Activated naive CD4-positive, alpha-beta T cell treated with anti-CD3 and anti-CD28 coated beads, Interleukin-2, amount 50 U/mL, for 24 hours (primary cell): ENCODE measurements around the gene ZNF717.
"Not testable (repeated sequence)": the region's sequence is repeated elsewhere in the genome, so short reads cannot be mapped to it uniquely, and the experiment has no call there.

Source experiments
- H3K27ac Mint-ChIP-seq: one replicate; pipeline ENCODE4 v1.8.0; 2021; ENCODE audit warnings: mild to moderate bottlenecking, mixed read lengths
- H3K27me3 Mint-ChIP-seq: one replicate; pipeline ENCODE4 v1.8.0; 2021; ENCODE audit warnings: mixed read lengths
- H3K36me3 Mint-ChIP-seq: one replicate; pipeline ENCODE4 v1.8.0; 2021; ENCODE audit warnings: mixed read lengths
- H3K4me1 Mint-ChIP-seq: one replicate; pipeline ENCODE4 v1.8.0; 2021; ENCODE audit warnings: mixed read lengths
- H3K4me3 Mint-ChIP-seq: one replicate; pipeline ENCODE4 v1.8.0; 2021; ENCODE audit warnings: mild to moderate bottlenecking, mixed read lengths
- H3K9me3 Mint-ChIP-seq: one replicate; pipeline ENCODE4 v1.8.0; 2021; ENCODE audit warnings: mixed read lengths

The ZNF717 gene

DNA sequence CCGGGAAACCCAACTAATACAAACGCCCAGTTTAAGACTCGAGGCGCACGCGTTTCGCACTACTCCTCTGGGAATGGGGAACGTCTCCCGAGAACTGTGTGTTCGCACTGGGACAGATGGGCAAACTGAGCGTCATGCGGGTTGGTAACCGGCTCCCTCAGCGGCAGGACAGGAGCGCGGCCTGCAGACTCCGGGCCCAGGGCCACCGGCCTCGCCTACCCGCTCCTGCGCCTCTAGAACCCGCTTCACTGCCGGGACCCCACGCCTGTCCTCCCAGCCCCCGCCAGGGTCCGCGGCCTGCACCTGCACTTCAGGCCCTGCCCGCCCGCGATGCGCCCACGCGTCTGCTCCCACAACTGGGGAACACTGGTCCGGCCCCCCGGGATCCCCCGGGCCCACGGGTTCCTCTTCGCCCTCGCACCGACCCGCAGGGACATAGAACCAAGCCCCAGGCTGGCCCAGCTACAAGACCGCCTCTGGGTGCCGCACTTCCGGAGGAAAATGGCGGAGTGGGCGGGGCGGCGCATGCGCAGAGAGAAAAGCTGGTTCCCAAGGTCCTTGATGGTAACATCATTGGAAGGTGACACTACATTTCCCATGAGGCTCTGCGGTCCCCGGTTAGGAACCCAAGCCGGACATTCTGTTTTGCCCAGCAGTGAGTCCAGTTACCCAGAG, at the start of gene ZNF717:
TSS of gene ZNF717 (minus strand) at position 469 of the 675 bp plus-strand sequence. CDS start 2,187 bp downstream, outside the sequence.
- H3K27me3 Mint-ChIP-seq: not testable (repeated sequence)
- H3K9me3 Mint-ChIP-seq: peaks cover 22% of the 10 kb centered on the region
- peaks cover 15% of the 10 kb centered on the region for H3K4me1 Mint-ChIP-seq
- peak within 1 kb of the TSS; percentile 95 for H3K27ac Mint-ChIP-seq
- H3K36me3 Mint-ChIP-seq: peaks cover 25% of the 10 kb centered on the region
- H3K4me3 Mint-ChIP-seq: peak within 1 kb of the TSS; percentile 91

GRCh38 chr3:75831076-75831475, 45.7 kb upstream of the ZNF717 start:
- not testable (repeated sequence) for H3K36me3 Mint-ChIP-seq, H3K4me3 Mint-ChIP-seq

GRCh38 chr3:75818019-75818418, 32.7 kb upstream of the ZNF717 start:
- H3K27me3 Mint-ChIP-seq, H3K4me3 Mint-ChIP-seq, H3K36me3 Mint-ChIP-seq, H3K27ac Mint-ChIP-seq, H3K4me1 Mint-ChIP-seq: not testable (repeated sequence)
- H3K9me3 Mint-ChIP-seq: peaks cover 19% of the 10 kb centered on the region

More at GRCh38 chr3:75831076-75831475, 45.7 kb upstream of the ZNF717 start:
- not testable (repeated sequence) for H3K27ac Mint-ChIP-seq, H3K4me1 Mint-ChIP-seq, H3K27me3 Mint-ChIP-seq
- H3K9me3 Mint-ChIP-seq: peaks cover 21% of the 10 kb centered on the region

DNA sequence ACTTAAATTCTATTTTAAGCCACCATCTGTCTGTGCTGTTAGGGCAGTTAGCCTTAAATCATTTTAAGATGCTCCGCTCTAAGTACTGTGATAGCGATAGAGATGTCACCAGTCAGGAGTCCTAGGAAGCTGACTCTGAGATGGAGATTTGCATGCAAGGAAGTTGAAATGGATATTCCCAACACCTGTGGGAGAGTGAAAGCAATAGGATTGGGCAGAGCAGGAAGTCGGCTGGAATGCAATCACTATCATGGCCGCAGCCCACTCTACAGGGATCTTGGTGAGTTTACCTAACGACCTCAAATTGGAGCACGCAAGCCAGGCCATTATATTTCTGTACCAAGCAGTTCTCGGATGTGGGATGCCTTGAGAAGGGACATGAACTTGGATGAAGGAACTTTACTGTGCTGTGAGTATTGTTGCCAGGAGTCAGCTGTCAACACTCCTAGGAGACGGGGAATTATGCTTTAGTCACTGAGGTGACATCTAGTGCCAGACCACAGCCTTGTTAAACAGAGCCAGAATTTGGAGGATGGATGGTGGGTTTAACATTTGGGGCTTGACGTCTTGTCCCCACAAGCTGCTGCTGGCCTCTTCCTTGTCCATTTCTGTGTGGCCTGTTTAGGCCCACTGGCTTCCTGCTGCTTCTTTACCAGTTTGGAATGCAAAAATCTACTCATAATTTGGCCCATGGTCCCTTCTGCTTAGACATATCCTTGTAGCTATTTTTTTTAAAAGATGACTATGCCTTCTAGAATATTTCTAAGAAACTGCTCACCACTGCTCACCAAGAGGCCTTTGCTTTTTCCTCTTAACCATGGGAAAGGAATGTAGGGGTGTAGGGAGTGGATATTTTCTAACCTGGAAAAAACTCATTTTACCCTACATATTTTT, 31.2 kb upstream of the ZNF717 start:
- H3K27me3 Mint-ChIP-seq, H3K4me1 Mint-ChIP-seq, H3K36me3 Mint-ChIP-seq, H3K27ac Mint-ChIP-seq, H3K4me3 Mint-ChIP-seq: not testable (repeated sequence)
- H3K9me3 Mint-ChIP-seq: peaks cover 17% of the 10 kb centered on the region

GRCh38 chr3:75814797-75815196, 29.4 kb upstream of the ZNF717 start:
- Mint-ChIP-seq H3K9me3 (peaks cover 17% of the 10 kb centered on the region), H3K4me3 (no peak overlapping the region), H3K27me3 (peaks cover 1% of the 10 kb centered on the region), H3K27ac (no peak overlapping the region), H3K36me3 (no peaks in the 10 kb centered on the region), H3K4me1 (no peaks in the 10 kb centered on the region)

GRCh38 chr3:75782506-75782905, 2.8 kb downstream of the ZNF717 start:
- peaks cover 45% of the 10 kb centered on the region for H3K36me3 Mint-ChIP-seq
- no peak overlapping the region for H3K4me3 Mint-ChIP-seq
- no peaks in the 10 kb centered on the region for H3K27me3 Mint-ChIP-seq
- peaks cover 15% of the 10 kb centered on the region for H3K4me1 Mint-ChIP-seq
- no peak overlapping the region for H3K27ac Mint-ChIP-seq
- peaks cover 6% of the 10 kb centered on the region for H3K9me3 Mint-ChIP-seq

- no peak overlapping the region for H3K4me3 Mint-ChIP-seq
- peaks cover 53% of the 10 kb centered on the region for H3K36me3 Mint-ChIP-seq
- peaks cover 13% of the 10 kb centered on the region for H3K4me1 Mint-ChIP-seq
- no peak overlapping the region for H3K27ac Mint-ChIP-seq
- H3K9me3 Mint-ChIP-seq: peaks cover 6% of the 10 kb centered on the region
- no peaks in the 10 kb centered on the region for H3K27me3 Mint-ChIP-seq
Measured at GRCh38 chr3:75781079-75781745, 4.1 kb downstream of the ZNF717 start.

DNA sequence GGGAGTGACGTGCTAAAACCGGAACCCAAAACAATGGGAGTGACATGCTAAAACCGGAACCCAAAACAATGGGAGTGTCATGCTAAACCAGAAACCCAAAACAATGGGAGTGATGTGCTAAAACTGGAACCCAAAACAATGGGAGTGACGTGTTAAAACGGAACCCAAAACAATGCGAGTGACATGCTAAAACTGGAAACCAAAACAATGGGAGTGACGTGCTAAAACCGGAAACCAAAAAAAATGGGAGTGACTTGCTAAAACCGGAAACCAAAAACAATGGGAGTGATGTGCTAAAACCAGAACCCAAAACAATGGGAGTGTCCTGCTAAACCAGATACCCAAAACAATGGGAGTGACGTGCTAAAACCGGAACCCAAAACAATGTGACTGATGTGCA, 7.6 kb downstream of the ZNF717 start:
- H3K27ac Mint-ChIP-seq, H3K27me3 Mint-ChIP-seq, H3K9me3 Mint-ChIP-seq, H3K4me3 Mint-ChIP-seq, H3K4me1 Mint-ChIP-seq: not testable (repeated sequence)
- peaks cover 45% of the 10 kb centered on the region for H3K36me3 Mint-ChIP-seq

DNA sequence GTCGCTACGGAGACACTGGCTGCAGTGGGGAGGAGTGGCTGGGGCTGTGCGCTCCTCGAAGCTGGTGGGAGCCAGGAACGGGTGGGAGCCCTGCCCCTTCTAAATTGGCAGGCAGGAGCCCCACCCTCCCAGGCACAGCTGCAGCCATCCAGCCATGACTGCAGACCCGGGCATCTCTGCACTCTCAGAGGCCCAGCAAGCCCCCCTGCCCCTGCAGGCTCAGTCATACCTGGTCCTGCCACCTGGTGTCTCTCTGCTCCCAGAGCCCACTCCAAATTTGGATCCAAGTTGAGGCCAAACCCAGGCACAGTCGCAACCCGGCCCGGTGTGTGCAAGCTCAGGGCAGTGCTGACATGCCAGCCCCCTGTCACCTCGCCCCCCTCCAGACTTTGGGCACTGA, 13.7 kb downstream of the ZNF717 start:
- H3K27me3 Mint-ChIP-seq, H3K4me3 Mint-ChIP-seq, H3K9me3 Mint-ChIP-seq, H3K27ac Mint-ChIP-seq, H3K4me1 Mint-ChIP-seq: not testable (repeated sequence)
- peaks cover 33% of the 10 kb centered on the region for H3K36me3 Mint-ChIP-seq

DNA sequence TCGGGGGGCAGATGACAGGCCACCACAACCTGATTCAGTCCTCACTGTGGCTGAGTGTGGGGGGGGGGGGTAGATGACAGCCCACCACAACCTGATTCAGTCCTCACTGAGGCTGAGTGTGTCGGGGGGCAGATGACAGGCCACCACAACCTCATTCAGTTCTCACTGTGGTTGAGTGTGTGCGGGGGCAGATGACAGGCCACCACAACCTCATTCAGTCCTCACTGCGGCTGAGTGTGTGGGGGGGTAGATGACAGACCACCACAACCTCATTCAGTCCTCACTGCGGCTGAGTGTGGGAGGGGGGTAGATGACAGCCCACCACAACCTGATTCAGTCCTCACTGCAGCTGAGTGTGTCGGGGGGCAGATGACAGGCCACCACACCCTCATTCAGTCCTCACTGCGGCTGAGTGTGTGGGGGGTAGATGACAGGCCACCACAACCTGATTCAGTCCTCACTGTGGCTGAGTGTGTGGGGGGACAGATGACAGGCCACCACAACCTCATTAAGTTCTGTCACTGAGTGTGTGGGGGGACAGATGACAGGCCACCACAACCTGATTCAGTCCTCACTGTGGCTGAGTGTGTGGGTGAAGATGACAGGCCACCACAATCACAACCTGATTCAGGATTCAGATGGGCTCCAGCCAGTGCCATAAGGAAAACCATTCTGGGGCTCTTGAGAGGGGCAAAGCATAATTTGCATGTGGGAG, 16.9 kb downstream of the ZNF717 start:
- H3K4me3 Mint-ChIP-seq: no peak overlapping the region
- no peaks in the 10 kb centered on the region for H3K27me3 Mint-ChIP-seq
- no peaks in the 10 kb centered on the region for H3K4me1 Mint-ChIP-seq
- peaks cover 17% of the 10 kb centered on the region for H3K9me3 Mint-ChIP-seq
- peaks cover 54% of the 10 kb centered on the region for H3K36me3 Mint-ChIP-seq
- no peak overlapping the region for H3K27ac Mint-ChIP-seq

DNA sequence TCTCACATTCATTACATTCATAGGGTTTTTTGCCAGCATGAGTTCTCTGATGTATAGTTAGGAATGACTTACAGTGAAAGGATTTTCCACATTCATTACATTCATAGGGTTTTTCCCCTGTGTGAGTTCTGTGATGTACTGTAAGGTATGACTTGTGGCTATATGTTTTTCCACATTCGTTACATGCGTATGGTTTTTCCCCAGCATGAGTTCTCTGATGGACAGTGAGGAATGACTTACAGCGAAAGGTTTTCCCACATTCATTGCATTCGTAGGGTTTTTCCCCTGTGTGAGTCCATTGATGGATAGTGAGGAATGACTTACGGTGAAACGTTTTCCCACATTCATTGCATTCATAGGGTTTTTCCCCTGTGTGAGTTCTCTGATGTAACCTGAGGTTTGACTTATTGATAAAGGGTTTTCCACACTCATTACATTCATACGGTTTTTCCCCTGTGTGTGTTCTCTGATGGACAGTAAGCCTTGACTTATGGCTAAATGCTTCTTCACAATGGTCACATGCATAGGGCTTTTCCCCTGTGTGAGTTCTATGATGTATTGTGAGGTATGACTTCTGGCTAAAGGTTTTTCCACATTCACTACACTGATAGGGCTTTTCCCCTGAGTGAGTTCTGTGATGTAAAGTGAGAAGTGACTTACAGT, 47.4 kb downstream of the ZNF717 start:
- Mint-ChIP-seq H3K27ac (no peak overlapping the region), H3K36me3 (peaks cover 61% of the 10 kb centered on the region), H3K4me3 (no peak overlapping the region), H3K9me3 (peaks cover 4% of the 10 kb centered on the region), H3K4me1 (no peaks in the 10 kb centered on the region), H3K27me3 (no peaks in the 10 kb centered on the region)

DNA sequence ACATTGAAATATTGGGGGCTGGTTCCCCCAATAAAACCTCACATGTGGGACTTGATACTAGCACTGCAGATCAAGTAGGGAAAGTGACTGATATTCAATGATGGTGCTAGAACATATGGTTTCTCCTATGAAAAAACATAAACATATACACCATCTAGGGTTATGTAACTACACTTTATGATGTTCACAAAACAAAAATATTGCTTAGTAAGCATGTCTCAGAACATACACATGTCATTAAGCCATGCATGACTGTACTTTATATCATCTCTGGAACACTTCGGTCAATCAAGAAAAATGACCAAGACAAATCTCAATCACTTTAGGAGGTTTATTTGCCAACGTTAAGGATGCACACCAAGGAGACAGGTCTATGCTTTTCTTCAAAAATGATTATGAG, 57.4 kb downstream of the ZNF717 start:
- H3K4me1 Mint-ChIP-seq: no peaks in the 10 kb centered on the region
- no peak overlapping the region for H3K4me3 Mint-ChIP-seq
- peaks cover 56% of the 10 kb centered on the region for H3K36me3 Mint-ChIP-seq
- H3K9me3 Mint-ChIP-seq: peaks cover 42% of the 10 kb centered on the region
- H3K27ac Mint-ChIP-seq: no peak overlapping the region
- H3K27me3 Mint-ChIP-seq: no peaks in the 10 kb centered on the region

GRCh38 chr3:75692061-75692460, 93.3 kb downstream of the ZNF717 start:
- H3K4me3 Mint-ChIP-seq: no peak overlapping the region
- no peak overlapping the region for H3K27ac Mint-ChIP-seq
- H3K4me1 Mint-ChIP-seq: no peaks in the 10 kb centered on the region
- peaks cover 5% of the 10 kb centered on the region for H3K36me3 Mint-ChIP-seq
- H3K9me3 Mint-ChIP-seq: peaks cover 17% of the 10 kb centered on the region
- no peaks in the 10 kb centered on the region for H3K27me3 Mint-ChIP-seq

- Mint-ChIP-seq H3K36me3 (peaks cover 5% of the 10 kb centered on the region), H3K4me1 (no peaks in the 10 kb centered on the region), H3K27me3 (no peaks in the 10 kb centered on the region), H3K4me3 (no peak overlapping the region), H3K9me3 (peaks cover 24% of the 10 kb centered on the region), H3K27ac (no peak overlapping the region)
Measured at GRCh38 chr3:75687323-75687722, 98.0 kb downstream of the ZNF717 start.
